ENCODE results near the gene CCL20. TPM values are rescaled to one million over a fixed set of nuclear protein-coding genes. Genes with fewer than 3 reads are reported as not detected.

CCL20 gene
- total and polyA plus RNA-seq, 2 of the 13 experiments (the other 11 are each of a cell fraction or from before 2014, with no cell fraction given), result 223 to 903 TPM

DNA sequence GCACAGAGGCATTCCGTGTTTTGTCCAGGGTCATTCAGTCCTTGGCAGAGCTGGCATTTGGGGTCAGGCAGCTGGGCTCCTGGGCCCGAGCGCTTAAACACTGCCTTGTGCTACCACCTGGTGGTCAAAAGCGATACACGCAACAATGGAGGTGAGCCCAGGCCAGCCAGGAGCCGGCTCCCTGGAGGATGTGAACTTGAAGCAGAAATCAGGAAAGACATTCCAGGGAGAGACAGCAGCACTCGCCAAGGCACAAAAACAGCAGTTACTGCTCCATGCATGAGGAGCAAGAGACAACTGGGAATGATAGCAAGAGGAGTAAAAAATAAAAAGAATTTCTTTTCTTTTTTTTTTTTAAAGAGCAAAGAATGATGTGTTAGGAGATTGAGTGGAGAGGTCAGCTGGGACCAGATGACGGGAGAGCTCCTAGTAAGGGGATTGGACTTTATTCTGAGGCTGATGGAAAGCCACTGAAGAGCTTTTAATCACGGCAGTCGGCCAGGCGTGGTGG lies 47.2 kb upstream of the CCL20 start (continued):
- TF ChIP-seq, protein P1, sequence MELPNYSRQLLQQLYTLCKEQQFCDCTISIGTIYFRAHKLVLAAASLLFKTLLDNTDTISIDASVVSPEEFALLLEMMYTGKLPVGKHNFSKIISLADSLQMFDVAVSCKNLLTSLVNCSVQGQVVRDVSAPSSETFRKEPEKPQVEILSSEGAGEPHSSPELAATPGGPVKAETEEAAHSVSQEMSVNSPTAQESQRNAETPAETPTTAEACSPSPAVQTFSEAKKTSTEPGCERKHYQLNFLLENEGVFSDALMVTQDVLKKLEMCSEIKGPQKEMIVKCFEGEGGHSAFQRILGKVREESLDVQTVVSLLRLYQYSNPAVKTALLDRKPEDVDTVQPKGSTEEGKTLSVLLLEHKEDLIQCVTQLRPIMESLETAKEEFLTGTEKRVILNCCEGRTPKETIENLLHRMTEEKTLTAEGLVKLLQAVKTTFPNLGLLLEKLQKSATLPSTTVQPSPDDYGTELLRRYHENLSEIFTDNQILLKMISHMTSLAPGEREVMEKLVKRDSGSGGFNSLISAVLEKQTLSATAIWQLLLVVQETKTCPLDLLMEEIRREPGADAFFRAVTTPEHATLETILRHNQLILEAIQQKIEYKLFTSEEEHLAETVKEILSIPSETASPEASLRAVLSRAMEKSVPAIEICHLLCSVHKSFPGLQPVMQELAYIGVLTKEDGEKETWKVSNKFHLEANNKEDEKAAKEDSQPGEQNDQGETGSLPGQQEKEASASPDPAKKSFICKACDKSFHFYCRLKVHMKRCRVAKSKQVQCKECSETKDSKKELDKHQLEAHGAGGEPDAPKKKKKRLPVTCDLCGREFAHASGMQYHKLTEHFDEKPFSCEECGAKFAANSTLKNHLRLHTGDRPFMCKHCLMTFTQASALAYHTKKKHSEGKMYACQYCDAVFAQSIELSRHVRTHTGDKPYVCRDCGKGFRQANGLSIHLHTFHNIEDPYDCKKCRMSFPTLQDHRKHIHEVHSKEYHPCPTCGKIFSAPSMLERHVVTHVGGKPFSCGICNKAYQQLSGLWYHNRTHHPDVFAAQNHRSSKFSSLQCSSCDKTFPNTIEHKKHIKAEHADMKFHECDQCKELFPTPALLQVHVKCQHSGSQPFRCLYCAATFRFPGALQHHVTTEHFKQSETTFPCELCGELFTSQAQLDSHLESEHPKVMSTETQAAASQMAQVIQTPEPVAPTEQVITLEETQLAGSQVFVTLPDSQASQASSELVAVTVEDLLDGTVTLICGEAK (IDR thresholded peaks at IDR 0.05), result no peak
- TF ChIP-seq, protein P1 (CRISPR knock-in tag; IDR thresholded peaks at IDR 0.05), result no peak; the same call in 1 of the 2 replicates
- TF ChIP-seq TFDP1 (CRISPR knock-in tag; IDR thresholded peaks at IDR 0.05; ENCODE audit: borderline replicate concordance) (no peak), ZNF839 (CRISPR knock-in tag; IDR thresholded peaks at IDR 0.05; ENCODE audit: borderline replicate concordance) (no peak), MTF2 (CRISPR knock-in tag; IDR thresholded peaks at IDR 0.05; ENCODE audit: borderline replicate concordance) (no peak), ZNF772 (CRISPR knock-in tag; IDR thresholded peaks at IDR 0.05) (peak; percentile 55; the same call in 1 of the 2 replicates), PPARG (CRISPR knock-in tag; conservative IDR thresholded peaks at IDR 0.05) (peak; percentile 63; the same call in 1 of the 2 replicates), TP53 (CRISPR knock-in tag; conservative IDR thresholded peaks at IDR 0.05) (no peak), DPF2 (CRISPR knock-in tag; IDR thresholded peaks at IDR 0.05; ENCODE audit: borderline replicate concordance, low read depth) (no peak), MXD4 (CRISPR knock-in tag; IDR thresholded peaks at IDR 0.05) (no peak), HNF4G (IDR thresholded peaks at IDR 0.05; ENCODE audit: borderline replicate concordance, low read depth, low read length) (no peak), HNF4G (CRISPR knock-in tag; IDR thresholded peaks at IDR 0.05; ENCODE audit: borderline replicate concordance, low read depth) (no peak), HES4 (CRISPR knock-in tag; IDR thresholded peaks at IDR 0.05; ENCODE audit: borderline replicate concordance) (no peak), ZNF790 (CRISPR knock-in tag; IDR thresholded peaks at IDR 0.05; ENCODE audit: borderline replicate concordance) (no peak), ZNF674 (CRISPR knock-in tag; IDR thresholded peaks at IDR 0.05; ENCODE audit: low read depth) (no peak), ZNF850 (CRISPR knock-in tag; conservative IDR thresholded peaks at IDR 0.05) (no peak), ZNF10 (CRISPR knock-in tag; IDR thresholded peaks at IDR 0.05; ENCODE audit: borderline replicate concordance, low read depth) (no peak), HHEX (CRISPR knock-in tag; IDR thresholded peaks at IDR 0.05) (0 out of 2 replicates have a peak, but pooled peaks have one; percentile 13), SRY (CRISPR knock-in tag; IDR thresholded peaks at IDR 0.05) (no peak), HOXA7 (CRISPR knock-in tag; IDR thresholded peaks at IDR 0.05) (no peak), FOSL2 (CRISPR knock-in tag; IDR thresholded peaks at IDR 0.05) (peak; percentile 65), MIXL1 (CRISPR knock-in tag; IDR thresholded peaks at IDR 0.05) (peak; percentile 53; the same call in 1 of the 2 replicates), HNRNPLL (IDR thresholded peaks at IDR 0.05; ENCODE audit: low read depth, low read length, poor library complexity, severe bottlenecking) (no peak)
